HEK293 (cell line): ENCODE results near the gene GLG1.

Experiments used
- CTCF ChIA-PET: fragments of 350-600 bp; formaldehyde crosslinking; extraction: SDS; loops from one replicate; lab custom pipeline; 2021; ENCODE audit warnings: antibody characterized with exemption; lab: Yijun Ruan, JAX
- POLR2A ChIA-PET: fragments of 300-600 bp; formaldehyde crosslinking; extraction: SDS; loops from one replicate; lab custom pipeline; 2020; ENCODE audit warnings: antibody characterized with exemption, inconsistent platforms; lab: Yijun Ruan, JAX
- H3K27ac ChIP-seq: fragments of 200-500 bp; sonication (Bioruptor generic); 2 replicates; pipeline ENCODE4 v1.5.1; 2014; ENCODE audit warnings: low read depth, low read length, control low read depth, inconsistent platforms; ENCODE audit errors: extremely low read depth
- H3K36me3 ChIP-seq, 2 experiments: fragments of 200-500 bp in 1 of 2; sonication (Bioruptor generic) in 1 of 2; 1 replicate in 1 of 2; 2 replicates in 1 of 2; pipeline ENCODE4 v1.5.1; 2014 to 2017; ENCODE audit warnings: inconsistent platforms in 2 of 2, low read length in 2 of 2; ENCODE audit not compliant: control insufficient read depth in 2 of 2, insufficient read depth in 1 of 2
- H3K4me1 ChIP-seq: fragments of 200-500 bp; sonication (Bioruptor generic); 2 replicates; pipeline ENCODE4 v1.5.1; 2014; ENCODE audit warnings: mild to moderate bottlenecking, low read length, inconsistent platforms; ENCODE audit not compliant: control insufficient read depth, insufficient read depth
- H3K4me3 ChIP-seq: 2 replicates; pipeline ENCODE4 v1.5.1; 2011; ENCODE audit warnings: low read depth, mild to moderate bottlenecking, control low read depth, low read length, moderate library complexity
- H3K9me3 ChIP-seq: fragments of 200-500 bp; sonication (Bioruptor generic); 2 replicates; pipeline ENCODE4 v1.5.1; 2014; ENCODE audit warnings: low read depth, low read length, inconsistent platforms; ENCODE audit not compliant: control insufficient read depth, insufficient read depth
- HOXC10 ChIP-seq: sonication (generic); formaldehyde crosslinking; IDR thresholded peaks from 2 replicates; pipeline ENCODE4 v1.8.1; 2023; ENCODE audit warnings: mild to moderate bottlenecking, missing genetic modification reagents
- INSM2 ChIP-seq: fragments of 450-650 bp; formaldehyde crosslinking; IDR thresholded peaks from 2 replicates; pipeline ENCODE4 v1.5.1; 2016; ENCODE audit warnings: missing biosample characterization, missing genetic modification characterization
- PRDM4 ChIP-seq: fragments of 450-650 bp; formaldehyde crosslinking; IDR thresholded peaks from 2 replicates; pipeline ENCODE4 v1.5.1; 2017; ENCODE audit warnings: missing biosample characterization, missing genetic modification characterization
- SETDB1 ChIP-seq: IDR thresholded peaks from one replicate; pipeline ENCODE4 v1.6.1; 2017; ENCODE audit warnings: mild to moderate bottlenecking, low read length, moderate library complexity, mixed read lengths; ENCODE audit not compliant: insufficient read length
- SP7 ChIP-seq: fragments of 450-650 bp; formaldehyde crosslinking; IDR thresholded peaks from 2 replicates; pipeline ENCODE4 v1.5.1; 2016; ENCODE audit warnings: missing biosample characterization, missing genetic modification characterization
- TCF7L2 ChIP-seq: IDR thresholded peaks from 2 replicates; pipeline ENCODE4 v1.6.1; 2011; ENCODE audit warnings: low read depth, mild to moderate bottlenecking, inconsistent platforms, low read length, moderate library complexity, borderline replicate concordance
- ZBTB6 ChIP-seq: fragments of 450-650 bp; formaldehyde crosslinking; IDR thresholded peaks from 2 replicates; pipeline ENCODE4 v1.5.1; 2017; ENCODE audit warnings: missing biosample characterization, missing genetic modification characterization
- ZFP69B ChIP-seq: fragments of 450-650 bp; formaldehyde crosslinking; IDR thresholded peaks from 2 replicates; pipeline ENCODE4 v1.5.1; 2016; ENCODE audit warnings: missing biosample characterization, missing genetic modification characterization
- ZNF184 ChIP-seq: fragments of 450-650 bp; IDR thresholded peaks from 2 replicates; pipeline ENCODE4 v1.5.1; 2018; ENCODE audit warnings: missing biosample characterization, mild to moderate bottlenecking, missing genetic modification characterization
- ZNF214 ChIP-seq: fragments of 450-650 bp; formaldehyde crosslinking; IDR thresholded peaks from 2 replicates; pipeline ENCODE4 v1.5.1; 2017; ENCODE audit warnings: missing biosample characterization, mild to moderate bottlenecking, missing genetic modification characterization, borderline replicate concordance
- ZNF274 ChIP-seq, 2 experiments: fragments of 200-500 bp in 1 of 2; fragments of 450-650 bp in 1 of 2; sonication (Bioruptor generic) in 1 of 2; formaldehyde crosslinking in 1 of 2; IDR thresholded peaks; 2 replicates each; pipeline versions ENCODE4 v1.5.1 to v1.6.1; 2014 to 2016; ENCODE audit warnings: borderline replicate concordance in 1 of 2, inconsistent platforms in 1 of 2, low read length in 1 of 2, missing biosample characterization in 1 of 2, missing genetic modification characterization in 1 of 2
- ZNF280D ChIP-seq: fragments of 450-650 bp; formaldehyde crosslinking; IDR thresholded peaks from 2 replicates; pipeline ENCODE4 v1.5.1; 2016; ENCODE audit warnings: missing biosample characterization, missing genetic modification characterization
- ZNF394 ChIP-seq: fragments of 450-650 bp; formaldehyde crosslinking; IDR thresholded peaks from 2 replicates; pipeline ENCODE4 v1.5.1; 2016; ENCODE audit warnings: missing biosample characterization, missing genetic modification characterization, mild to moderate bottlenecking, moderate library complexity, borderline replicate concordance
- ZNF580 ChIP-seq: fragments of 450-650 bp; formaldehyde crosslinking; IDR thresholded peaks from 2 replicates; pipeline ENCODE4 v1.5.1; 2016; ENCODE audit warnings: missing biosample characterization, missing genetic modification characterization
- ZNF692 ChIP-seq: fragments of 450-650 bp; formaldehyde crosslinking; IDR thresholded peaks from 2 replicates; pipeline ENCODE4 v1.5.1; 2016; ENCODE audit warnings: missing biosample characterization, missing genetic modification characterization
- ZNF768 ChIP-seq: fragments of 450-650 bp; formaldehyde crosslinking; IDR thresholded peaks from 2 replicates; pipeline ENCODE4 v1.5.1; 2018; ENCODE audit warnings: missing biosample characterization, mild to moderate bottlenecking, missing genetic modification characterization

Gene GLG1

GRCh38 chr16:74652249-74652648, 45.3 kb upstream of the GLG1 start (continued):
- TF ChIP-seq ZNF280D (tag by site-specific recombination) = no peak
- TF ChIP-seq ZNF394 (tag by site-specific recombination) = no peak
- TF ChIP-seq ZNF768 (tag by site-specific recombination) = no peak
- TF ChIP-seq HOXC10 (CRISPR knock-in tag) = no peak
- no peak for TF ChIP-seq ZNF214

GRCh38 chr16:74651841-74652240, 44.9 kb upstream of the GLG1 start:
- Histone ChIP-seq H3K4me1 (no peaks in the 10 kb centered on the region), H3K36me3 (peaks cover 72 to 93% of the 10 kb centered on the region in 2 experiments), H3K27ac (no peak overlapping the region), H3K4me3 (no peak overlapping the region), H3K9me3 (no peaks in the 10 kb centered on the region)
- TF ChIP-seq TCF7L2 (no peak), SP7 (tag by site-specific recombination) (no peak), ZNF580 (no peak), ZNF184 (tag by site-specific recombination) (no peak), ZNF692 (tag by site-specific recombination) (no peak)
- ChIA-PET POLR2A (interaction anchor here (2.1 kb wide), 1 partner anchor 15 kb away, joined by 6 read pairs; the partner anchor contains the start of gene RFWD3), CTCF (interaction anchor here (0.6 to 1.5 kb wide), 9 partner anchors 16 to 769 kb away, joined by 3 to 5 read pairs (median 4); no protein-coding TSS in a partner anchor)

GRCh38 chr16:74650966-74651567, 44.2 kb upstream of the GLG1 start:
- H3K4me1 ChIP-seq = no peaks in the 10 kb centered on the region
- ChIA-PET CTCF (interaction anchor here (0.6 to 1.5 kb wide), 7 partner anchors 13 to 286 kb away, joined by 3 to 5 read pairs (median 4); no protein-coding TSS in a partner anchor), POLR2A (interaction anchor here (2.1 kb wide), 1 partner anchor 16 kb away, joined by 6 read pairs; the partner anchor contains the start of gene RFWD3)
- no peak overlapping the region for H3K27ac ChIP-seq
- no peaks in the 10 kb centered on the region for H3K9me3 ChIP-seq
- peaks cover 74 to 95% of the 10 kb centered on the region in 2 experiments for H3K36me3 ChIP-seq
- H3K4me3 ChIP-seq = no peak overlapping the region
- no peak for TF ChIP-seq INSM2 (tag by site-specific recombination)
- no peak for TF ChIP-seq PRDM4 (tag by site-specific recombination)
- TF ChIP-seq SETDB1 = no peak
- no peak for TF ChIP-seq SP7 (tag by site-specific recombination)
- TF ChIP-seq ZFP69B (tag by site-specific recombination) = no peak
- no peak for TF ChIP-seq ZNF274 (IDR thresholded peaks at IDR 0.05; ENCODE audit: low read length)
- TF ChIP-seq ZNF274 (tag by site-specific recombination; IDR thresholded peaks at IDR 0.05; ENCODE audit: borderline replicate concordance) = no peak
- no peak for TF ChIP-seq ZBTB6 (tag by site-specific recombination)
